HepG2 (cell line): Measurements from ENCODE around the gene VARS1. TPM values are rescaled to one million over a fixed set of nuclear protein-coding genes. Genes with fewer than 3 reads are reported as not detected.

ENCODE experiments used
- CHCHD3 ChIP-seq: sonication (generic); formaldehyde crosslinking; IDR thresholded peaks from 2 replicates; pipeline ENCODE4 v1.8.0; 2022; ENCODE audit warnings: mild to moderate bottlenecking, missing genetic modification reagents, moderate library complexity
- MAZ ChIP-seq, 2 experiments: sonication (generic) in 1 of 2; formaldehyde crosslinking in 1 of 2; IDR thresholded peaks; 2 replicates each; pipeline versions ENCODE4 v1.5.0 to v1.6.1; 2012 to 2020; ENCODE audit warnings: low read depth in 2 of 2, mild to moderate bottlenecking in 2 of 2, borderline replicate concordance in 1 of 2, improper control_type of control experiment in 1 of 2, low read length in 1 of 2, missing genetic modification reagents in 1 of 2, moderate library complexity in 1 of 2
- MEIS2 ChIP-seq: sonication (generic); formaldehyde crosslinking; IDR thresholded peaks from 2 replicates; pipeline ENCODE4 v1.9.0; 2021; ENCODE audit warnings: mild to moderate bottlenecking, missing genetic modification reagents
- MTF1 ChIP-seq: sonication (generic); formaldehyde crosslinking; IDR thresholded peaks from 2 replicates; pipeline ENCODE4 v1.5.0; 2020; ENCODE audit warnings: missing genetic modification reagents
- NFE2 ChIP-seq: sonication (generic); formaldehyde crosslinking; IDR thresholded peaks from 2 replicates; pipeline ENCODE4 v1.4.0; 2020; ENCODE audit warnings: missing genetic modification reagents
- NFKBIZ ChIP-seq: IDR thresholded peaks from 2 replicates; pipeline ENCODE4 v1.6.1; 2018; ENCODE audit warnings: missing genetic modification reagents, missing compliant biosample characterization
- NKX3-1 ChIP-seq: sonication (generic); formaldehyde crosslinking; IDR thresholded peaks from 2 replicates; pipeline ENCODE4 v1.5.0; 2020; ENCODE audit warnings: missing genetic modification reagents
- NONO ChIP-seq, 2 experiments: fragments of 450-650 bp in 1 of 2; sonication (generic) in 1 of 2; formaldehyde crosslinking in 1 of 2; IDR thresholded peaks in 1 of 2; conservative IDR thresholded peaks in 1 of 2; 2 replicates each; pipeline versions ENCODE4 v1.6.1 to v1.8.0; 2017 to 2022; ENCODE audit warnings: mild to moderate bottlenecking in 1 of 2, missing genetic modification reagents in 1 of 2, moderate library complexity in 1 of 2
- RFX3 ChIP-seq: IDR thresholded peaks from 2 replicates; pipeline ENCODE4 v1.6.1; 2016; ENCODE audit warnings: missing biosample characterization, missing genetic modification reagents
- SRSF4 ChIP-seq: fragments of 200-400 bp; formaldehyde crosslinking; IDR thresholded peaks from one replicate; pipeline ENCODE4 v1.6.1; 2018; ENCODE audit warnings: mild to moderate bottlenecking, low read depth, low read length, moderate library complexity; ENCODE audit not compliant: poor library complexity, severe bottlenecking
- TBP ChIP-seq: sonication (generic); formaldehyde crosslinking; IDR thresholded peaks from 2 replicates; pipeline ENCODE4 v1.5.0; 2020; ENCODE audit warnings: missing genetic modification reagents
- TCF7 ChIP-seq: sonication (generic); IDR thresholded peaks from 2 replicates; pipeline ENCODE4 v1.6.1; 2016; ENCODE audit warnings: antibody characterized with exemption, low read depth
- THAP8 ChIP-seq: sonication (generic); formaldehyde crosslinking; IDR thresholded peaks from 2 replicates; pipeline ENCODE4 v1.5.1; 2020; ENCODE audit warnings: missing genetic modification reagents, mild to moderate bottlenecking, borderline replicate concordance
- TOE1 ChIP-seq: sonication (generic); formaldehyde crosslinking; IDR thresholded peaks from 2 replicates; pipeline ENCODE4 v1.4.0; 2020; ENCODE audit warnings: mild to moderate bottlenecking, missing genetic modification reagents
- TOPORS ChIP-seq: sonication (generic); formaldehyde crosslinking; IDR thresholded peaks from 2 replicates; pipeline ENCODE4 v1.8.0; 2023; ENCODE audit warnings: mild to moderate bottlenecking, missing genetic modification reagents
- ZBTB14 ChIP-seq: sonication (generic); formaldehyde crosslinking; IDR thresholded peaks from 2 replicates; pipeline ENCODE4 v1.4.0; 2020; ENCODE audit warnings: missing genetic modification reagents
- ZBTB21 ChIP-seq: sonication (generic); formaldehyde crosslinking; IDR thresholded peaks from 2 replicates; pipeline ENCODE4 v1.4.0; 2020; ENCODE audit warnings: missing genetic modification reagents
- ZNF225 ChIP-seq: sonication (generic); formaldehyde crosslinking; IDR thresholded peaks from 2 replicates; pipeline ENCODE4 v1.4.0; 2020; ENCODE audit warnings: mild to moderate bottlenecking, missing genetic modification reagents
- ZNF263 ChIP-seq: sonication (generic); formaldehyde crosslinking; IDR thresholded peaks from 2 replicates; pipeline ENCODE4 v1.4.0; 2020; ENCODE audit warnings: missing genetic modification reagents
- ZNF264 ChIP-seq: sonication (generic); formaldehyde crosslinking; IDR thresholded peaks from 2 replicates; pipeline ENCODE4 v1.4.0; 2020; ENCODE audit warnings: missing genetic modification reagents
- ZNF367 ChIP-seq: sonication (generic); formaldehyde crosslinking; IDR thresholded peaks from 2 replicates; pipeline ENCODE4 v1.4.0; 2020; ENCODE audit warnings: missing genetic modification reagents, borderline replicate concordance
- ZNF441 ChIP-seq: sonication (generic); formaldehyde crosslinking; IDR thresholded peaks from 2 replicates; pipeline ENCODE4 v1.7.0; 2021; ENCODE audit warnings: missing genetic modification reagents, borderline replicate concordance
- ZNF451 ChIP-seq: sonication (generic); formaldehyde crosslinking; IDR thresholded peaks from 2 replicates; pipeline ENCODE4 v1.5.0; 2020; ENCODE audit warnings: mild to moderate bottlenecking, missing genetic modification reagents
- ZNF761 ChIP-seq: sonication (generic); formaldehyde crosslinking; conservative IDR thresholded peaks from 2 replicates; pipeline ENCODE4 v1.4.0; 2020; ENCODE audit warnings: mild to moderate bottlenecking, missing genetic modification reagents
- ZNF784 ChIP-seq: sonication (generic); formaldehyde crosslinking; IDR thresholded peaks from 2 replicates; pipeline ENCODE4 v1.5.1; 2020; ENCODE audit warnings: missing genetic modification reagents, mild to moderate bottlenecking, borderline replicate concordance
- ZNF839 ChIP-seq: sonication (generic); formaldehyde crosslinking; IDR thresholded peaks from 2 replicates; pipeline ENCODE4 v1.4.0; 2020; ENCODE audit warnings: missing genetic modification reagents, mild to moderate bottlenecking, borderline replicate concordance
- polyA plus RNA-seq, 8 experiments: library from polyadenylated mRNA; depleted of rRNA in 3 of 8; stranded (reverse) in 7 of 8; unstranded in 1 of 8; fragments of >200 nt; fragmentation: Illumina TruSeq in 4 of 8; extraction: Trizol in 4 of 8; gene quantifications; 2 replicates each; pipeline versions ENCODE4 v1.2.1 to v1.2.3, GENCODE V29; 2011 to 2016; ENCODE audit warnings: low read depth in 4 of 8, missing spikeins in 1 of 8, mixed read lengths in 1 of 8; ENCODE audit not compliant: insufficient read depth in 1 of 8
- total RNA-seq, 5 experiments: library from RNA; depleted of rRNA; stranded (reverse); fragments of >200 nt; fragmentation: Illumina TruSeq; extraction: Trizol; gene quantifications; 2 replicates each; pipeline ENCODE4 v1.2.3, GENCODE V29; 2016; ENCODE audit warnings: low read depth in 1 of 5

The VARS1 gene
- total and polyA plus RNA-seq, 2 of the 13 experiments (the other 11 are each of a cell fraction or from before 2014, with no cell fraction given): 14.7 to 56.1 TPM

GRCh38 chr6:31834367-31835250, 39.1 kb upstream of the VARS1 start (continued):
- TF ChIP-seq NONO (IDR thresholded peaks at IDR 0.05): no peak
- peak; percentile 77 for TF ChIP-seq NONO (CRISPR knock-in tag; conservative IDR thresholded peaks at IDR 0.05)
- no peak for TF ChIP-seq TCF7
- peak; percentile 86 for TF ChIP-seq ZNF761 (CRISPR knock-in tag)
- no peak for TF ChIP-seq ZNF839 (CRISPR knock-in tag)
- no peak for TF ChIP-seq TBP (CRISPR knock-in tag)
- TF ChIP-seq ZBTB21 (CRISPR knock-in tag): no peak; the same call in 1 of the 2 replicates
- peak; percentile 32; the same call in 1 of the 2 replicates for TF ChIP-seq ZNF263 (CRISPR knock-in tag)
- 0 out of 2 replicates have a peak, but pooled peaks have one; percentile 53 for TF ChIP-seq ZNF367 (CRISPR knock-in tag)
- no peak for TF ChIP-seq NFE2
- TF ChIP-seq TOE1: peak; percentile 85
- no peak for TF ChIP-seq CHCHD3 (CRISPR knock-in tag)
- TF ChIP-seq ZNF225 (CRISPR knock-in tag): 0 out of 2 replicates have a peak, but pooled peaks have one; percentile 62
- TF ChIP-seq ZNF784 (CRISPR knock-in tag): peak; percentile 51; the same call in 1 of the 2 replicates
- TF ChIP-seq NFKBIZ (CRISPR knock-in tag): 0 out of 2 replicates have a peak, but pooled peaks have one; percentile 65
- TF ChIP-seq MAZ (IDR thresholded peaks at IDR 0.05; ENCODE audit: borderline replicate concordance, low read depth, low read length): 0 out of 2 replicates have a peak, but pooled peaks have one; percentile 4
- TF ChIP-seq MAZ (CRISPR knock-in tag; IDR thresholded peaks at IDR 0.05; ENCODE audit: low read depth): peak; percentile 70
- TF ChIP-seq MEIS2 (CRISPR knock-in tag): peak; percentile 17
- TF ChIP-seq RFX3 (CRISPR knock-in tag): no peak; the same call in 1 of the 2 replicates
- TF ChIP-seq ZNF451: peak; percentile 34; the same call in 1 of the 2 replicates
- peak; percentile 68; the same call in 1 of the 2 replicates for TF ChIP-seq THAP8
- TF ChIP-seq ZNF441 (CRISPR knock-in tag): peak; percentile 82; the same call in 1 of the 2 replicates
- TF ChIP-seq SRSF4: peak; percentile 43
- TF ChIP-seq TOPORS: peak; percentile 85
- TF ChIP-seq MTF1 (CRISPR knock-in tag): no peak; the same call in 1 of the 2 replicates
- TF ChIP-seq NKX3-1 (CRISPR knock-in tag): peak; percentile 89
- TF ChIP-seq ZNF264 (CRISPR knock-in tag): peak; percentile 85
- peak; percentile 98 for TF ChIP-seq ZBTB14 (CRISPR knock-in tag)
